ENCODE results near the gene OGFOD1.

OGFOD1 gene

GRCh38 chr16:56420613-56421012, 30.7 kb upstream of the OGFOD1 start:
- no peak overlapping the region for H2BK5ac ChIP-seq (ENCODE audit: low read length)
- no peak overlapping the region for H3K9ac ChIP-seq (ENCODE audit: low read depth, low read length, poor library complexity)
- no peak overlapping the region for H3K27ac ChIP-seq (replicated peaks; ENCODE audit: low read length)
- H3K9me3 ChIP-seq (replicated peaks in 1 of 2; ENCODE audit: control insufficient read depth in 2 of 2, insufficient read depth in 1 of 2, low read depth in 1 of 2, low read length in 2 of 2), result no peaks in the 10 kb centered on the region
- no peak overlapping the region for H2AFZ ChIP-seq (ENCODE audit: low read length)
- H2BK120ac ChIP-seq (ENCODE audit: low read depth, low read length), result no peak overlapping the region
- no peak overlapping the region for H3K23ac ChIP-seq (ENCODE audit: low read depth, low read length, poor library complexity)
- H4K91ac ChIP-seq (ENCODE audit: low read depth, low read length, poor library complexity), result no peak overlapping the region
- no peak overlapping the region for H3K14ac ChIP-seq (ENCODE audit: low read length)
- H4K8ac ChIP-seq (ENCODE audit: low read depth, low read length), result no peak overlapping the region
- no peak overlapping the region for H3K18ac ChIP-seq (ENCODE audit: low read length)
- H3K4me2 ChIP-seq (ENCODE audit: insufficient read depth, low read length, poor library complexity, severe bottlenecking), result no peak overlapping the region
- H3K79me1 ChIP-seq (ENCODE audit: low read depth, low read length), result no peaks in the 10 kb centered on the region
- H2AK5ac ChIP-seq (ENCODE audit: low read depth, low read length), result no peak overlapping the region
- H3K4ac ChIP-seq (ENCODE audit: low read length), result no peak overlapping the region
- H3K36me3 ChIP-seq (replicated peaks in 1 of 2; ENCODE audit: control insufficient read depth in 2 of 2, insufficient read depth in 2 of 2, low read length in 2 of 2), result no peaks in the 10 kb centered on the region
- H3K27me3 ChIP-seq (ENCODE audit: control insufficient read depth in 3 of 3, insufficient read depth in 3 of 3, low read depth in 1 of 3, low read length in 3 of 3), result peaks cover 0 to 2% (median 0%) of the 10 kb centered on the region in 3 experiments
- DNase-seq (ENCODE audit: low spot score), result no peak
- H3K4me3 ChIP-seq (ENCODE audit: low read length in 2 of 2), result no peak overlapping the region
- H2BK12ac ChIP-seq (ENCODE audit: low read length), result no peak overlapping the region
- peaks cover 2 to 6% of the 10 kb centered on the region in 2 donors for H3K4me1 ChIP-seq (ENCODE audit: control insufficient read depth in 2 of 2, insufficient read depth in 1 of 2, low read depth in 1 of 2, low read length in 2 of 2)
- no peak overlapping the region for H2BK15ac ChIP-seq (ENCODE audit: low read length)

- H3K4me2 ChIP-seq (ENCODE audit: insufficient read depth, low read length, poor library complexity, severe bottlenecking), result no peak overlapping the region
- peaks cover 0 to 2% (median 0%) of the 10 kb centered on the region in 3 experiments for H3K27me3 ChIP-seq (ENCODE audit: control insufficient read depth in 3 of 3, insufficient read depth in 3 of 3, low read depth in 1 of 3, low read length in 3 of 3)
- no peak overlapping the region for H3K4ac ChIP-seq (ENCODE audit: low read length)
- H2BK120ac ChIP-seq (ENCODE audit: low read depth, low read length), result no peak overlapping the region
- no peak overlapping the region for H2AK5ac ChIP-seq (ENCODE audit: low read depth, low read length)
- DNase-seq (ENCODE audit: low spot score), result no peak
- H3K14ac ChIP-seq (ENCODE audit: low read length), result no peak overlapping the region
- no CpG with 5 or more reads among the region's 2 CpGs for WGBS, 2 donors (ENCODE audit: extremely low coverage in 2 of 2, insufficient read length in 2 of 2, insufficient replicate concordance in 1 of 2)
- no peaks in the 10 kb centered on the region for H3K36me3 ChIP-seq (replicated peaks in 1 of 2; ENCODE audit: control insufficient read depth in 2 of 2, insufficient read depth in 2 of 2, low read length in 2 of 2)
- no peak overlapping the region for H3K23ac ChIP-seq (ENCODE audit: low read depth, low read length, poor library complexity)
- H3K27ac ChIP-seq (replicated peaks; ENCODE audit: low read length), result no peak overlapping the region
- no peak overlapping the region for H4K8ac ChIP-seq (ENCODE audit: low read depth, low read length)
- H3K18ac ChIP-seq (ENCODE audit: low read length), result no peak overlapping the region
- H4K91ac ChIP-seq (ENCODE audit: low read depth, low read length, poor library complexity), result no peak overlapping the region
- no peak overlapping the region for H2BK15ac ChIP-seq (ENCODE audit: low read length)
- H3K9me3 ChIP-seq (replicated peaks in 1 of 2; ENCODE audit: control insufficient read depth in 2 of 2, insufficient read depth in 1 of 2, low read depth in 1 of 2, low read length in 2 of 2), result no peaks in the 10 kb centered on the region
- no peak overlapping the region for H2AFZ ChIP-seq (ENCODE audit: low read length)
- no peak overlapping the region for H2BK5ac ChIP-seq (ENCODE audit: low read length)
- peaks cover 2 to 6% of the 10 kb centered on the region in 2 donors for H3K4me1 ChIP-seq (ENCODE audit: control insufficient read depth in 2 of 2, insufficient read depth in 1 of 2, low read depth in 1 of 2, low read length in 2 of 2)
- H3K9ac ChIP-seq (ENCODE audit: low read depth, low read length, poor library complexity), result no peak overlapping the region
- no peak overlapping the region for H3K4me3 ChIP-seq (ENCODE audit: low read length in 2 of 2)
- no peaks in the 10 kb centered on the region for H3K79me1 ChIP-seq (ENCODE audit: low read depth, low read length)
- H2BK12ac ChIP-seq (ENCODE audit: low read length), result no peak overlapping the region
Observed at GRCh38 chr16:56421313-56421712, 30.0 kb upstream of the OGFOD1 start.

GRCh38 chr16:56421976-56422669, 29.2 kb upstream of the OGFOD1 start:
- Histone ChIP-seq H3K36me3 (replicated peaks in 1 of 2; ENCODE audit: control insufficient read depth in 2 of 2, insufficient read depth in 2 of 2, low read length in 2 of 2) (no peaks in the 10 kb centered on the region), H3K23ac (ENCODE audit: low read depth, low read length, poor library complexity) (no peak overlapping the region), H3K18ac (ENCODE audit: low read length) (no peak overlapping the region), H2BK12ac (ENCODE audit: low read length) (no peak overlapping the region), H3K4me2 (ENCODE audit: insufficient read depth, low read length, poor library complexity, severe bottlenecking) (no peak overlapping the region), H3K27me3 (ENCODE audit: control insufficient read depth in 3 of 3, insufficient read depth in 3 of 3, low read depth in 1 of 3, low read length in 3 of 3) (peaks cover 0 to 2% (median 0%) of the 10 kb centered on the region in 3 experiments), H3K9me3 (replicated peaks in 1 of 2; ENCODE audit: control insufficient read depth in 2 of 2, insufficient read depth in 1 of 2, low read depth in 1 of 2, low read length in 2 of 2) (no peaks in the 10 kb centered on the region), H4K91ac (ENCODE audit: low read depth, low read length, poor library complexity) (no peak overlapping the region), H3K27ac (replicated peaks; ENCODE audit: low read length) (no peak overlapping the region), H2BK120ac (ENCODE audit: low read depth, low read length) (no peak overlapping the region), H3K79me1 (ENCODE audit: low read depth, low read length) (no peaks in the 10 kb centered on the region), H3K4me3 (ENCODE audit: low read length in 2 of 2) (no peak overlapping the region), H3K4ac (ENCODE audit: low read length) (no peak overlapping the region), H2BK5ac (ENCODE audit: low read length) (no peak overlapping the region), H2AK5ac (ENCODE audit: low read depth, low read length) (no peak overlapping the region), H3K14ac (ENCODE audit: low read length) (no peak overlapping the region), H2BK15ac (ENCODE audit: low read length) (no peak overlapping the region), H3K4me1 (ENCODE audit: control insufficient read depth in 2 of 2, insufficient read depth in 1 of 2, low read depth in 1 of 2, low read length in 2 of 2) (peaks cover 2 to 6% of the 10 kb centered on the region in 2 donors), H3K9ac (ENCODE audit: low read depth, low read length, poor library complexity) (no peak overlapping the region), H4K8ac (ENCODE audit: low read depth, low read length) (no peak overlapping the region), H2AFZ (ENCODE audit: low read length) (no peak overlapping the region)
- DNase-seq (ENCODE audit: low spot score), result no peak
- WGBS, 2 donors (ENCODE audit: extremely low coverage in 2 of 2, insufficient read length in 2 of 2, insufficient replicate concordance in 1 of 2), result no CpG with 5 or more reads among the region's 5 CpGs

- H3K4me1 ChIP-seq (ENCODE audit: control insufficient read depth in 2 of 2, insufficient read depth in 1 of 2, low read depth in 1 of 2, low read length in 2 of 2), result peaks cover 2 to 6% of the 10 kb centered on the region in 2 donors
- no peak overlapping the region for H3K9ac ChIP-seq (ENCODE audit: low read depth, low read length, poor library complexity)
- WGBS, 2 donors (ENCODE audit: extremely low coverage in 2 of 2, insufficient read length in 2 of 2, insufficient replicate concordance in 1 of 2), result no CpG with 5 or more reads among the region's 4 CpGs
- no peak overlapping the region for H3K23ac ChIP-seq (ENCODE audit: low read depth, low read length, poor library complexity)
- peaks cover 0 to 2% (median 0%) of the 10 kb centered on the region in 3 experiments for H3K27me3 ChIP-seq (ENCODE audit: control insufficient read depth in 3 of 3, insufficient read depth in 3 of 3, low read depth in 1 of 3, low read length in 3 of 3)
- H2AFZ ChIP-seq (ENCODE audit: low read length), result no peak overlapping the region
- H2BK5ac ChIP-seq (ENCODE audit: low read length), result no peak overlapping the region
- H3K4me2 ChIP-seq (ENCODE audit: insufficient read depth, low read length, poor library complexity, severe bottlenecking), result no peak overlapping the region
- no peak overlapping the region for H2BK120ac ChIP-seq (ENCODE audit: low read depth, low read length)
- H4K8ac ChIP-seq (ENCODE audit: low read depth, low read length), result no peak overlapping the region
- no peak overlapping the region for H3K4ac ChIP-seq (ENCODE audit: low read length)
- H3K27ac ChIP-seq (replicated peaks; ENCODE audit: low read length), result no peak overlapping the region
- H2AK5ac ChIP-seq (ENCODE audit: low read depth, low read length), result no peak overlapping the region
- no peak for DNase-seq (ENCODE audit: low spot score)
- H3K14ac ChIP-seq (ENCODE audit: low read length), result no peak overlapping the region
- peaks cover 0 to 3% of the 10 kb centered on the region in 2 donors for H3K36me3 ChIP-seq (replicated peaks in 1 of 2; ENCODE audit: control insufficient read depth in 2 of 2, insufficient read depth in 2 of 2, low read length in 2 of 2)
- H3K18ac ChIP-seq (ENCODE audit: low read length), result no peak overlapping the region
- H3K79me1 ChIP-seq (ENCODE audit: low read depth, low read length), result no peaks in the 10 kb centered on the region
- H2BK12ac ChIP-seq (ENCODE audit: low read length), result no peak overlapping the region
- no peak overlapping the region for H2BK15ac ChIP-seq (ENCODE audit: low read length)
- H4K91ac ChIP-seq (ENCODE audit: low read depth, low read length, poor library complexity), result no peak overlapping the region
- H3K4me3 ChIP-seq (ENCODE audit: low read length in 2 of 2), result no peak overlapping the region
- H3K9me3 ChIP-seq (replicated peaks in 1 of 2; ENCODE audit: control insufficient read depth in 2 of 2, insufficient read depth in 1 of 2, low read depth in 1 of 2, low read length in 2 of 2), result no peaks in the 10 kb centered on the region
Observed at GRCh38 chr16:56422896-56423441, 28.4 kb upstream of the OGFOD1 start.

All from neuronal stem cell (in vitro differentiated cells).